ENCODE results near the gene STK38L. TPM values are rescaled to one million over a fixed set of nuclear protein-coding genes. Genes with fewer than 3 reads are reported as not detected.

STK38L gene
- total and polyA plus RNA-seq, 12 donors: 10.2 to 298 (median 21.0) TPM

- TF ChIP-seq CTCF (IDR thresholded peaks at IDR 0.05) (no peak), POLR2A (IDR thresholded peaks at IDR 0.05) (no peak)
- no peaks in the 10 kb centered on the region for H3K4me1 ChIP-seq (replicated peaks in 1 of 2)
- H3K36me3 ChIP-seq (replicated peaks in 1 of 2): no peaks in the 10 kb centered on the region
- H3K4me3 ChIP-seq: no peak overlapping the region
- 59 to 79% (median 70%) methylated on average over 6 of the region's 6 CpGs for whole genome bisulfite sequencing, 4 donors
- H3K27me3 ChIP-seq: no peaks in the 10 kb centered on the region
- intact Hi-C loops (cut with DNase I): no loop called here
- no peak for DNase-seq
- H3K9me3 ChIP-seq (replicated peaks in 1 of 3): no peaks in the 10 kb centered on the region
- peak overlapping the region in 2 of 5 donors; percentile 38 to 48 for H3K27ac ChIP-seq
Measured at GRCh38 chr12:27237790-27238771, 6.0 kb upstream of the STK38L start.

- no peak for DNase-seq
- H3K4me3 ChIP-seq: no peak overlapping the region
- H3K27me3 ChIP-seq: no peaks in the 10 kb centered on the region
- H3K9me3 ChIP-seq (replicated peaks in 1 of 3): no peaks in the 10 kb centered on the region
- no peaks in the 10 kb centered on the region for H3K36me3 ChIP-seq (replicated peaks in 1 of 2)
- no peak for TF ChIP-seq POLR2A (IDR thresholded peaks at IDR 0.05)
- no peak for TF ChIP-seq CTCF (IDR thresholded peaks at IDR 0.05)
- intact Hi-C loops (cut with DNase I): no loop called here
- H3K4me1 ChIP-seq (replicated peaks in 1 of 2): peaks cover 11 to 23% of the 10 kb centered on the region in 2 donors
- H3K27ac ChIP-seq: no peak overlapping the region
- 90 to 96% (median 94%) methylated on average over 4 of the region's 4 CpGs for WGBS, 4 donors
Measured at GRCh38 chr12:27243006-27243405, 1.1 kb upstream of the STK38L start.

GRCh38 chr12:27244689-27245488 lies 803 bp downstream of the STK38L start:
- 9 to 12% (median 11%) methylated on average over 18 of the region's 18 CpGs for WGBS, 4 donors
- Histone ChIP-seq H3K4me1 (replicated peaks in 1 of 2) (peaks cover 11 to 23% of the 10 kb centered on the region in 2 donors), H3K36me3 (replicated peaks in 1 of 2) (no peaks in the 10 kb centered on the region), H3K9me3 (replicated peaks in 1 of 3) (no peaks in the 10 kb centered on the region), H3K27ac (peak overlapping the region; percentile 17 to 87 (median 78)), H3K4me3 (peak overlapping the region; percentile 63 to 82 (median 68)), H3K27me3 (no peaks in the 10 kb centered on the region)
- TF ChIP-seq POLR2A (IDR thresholded peaks at IDR 0.05) (no peak), CTCF (IDR thresholded peaks at IDR 0.05) (no peak)
- no peak for DNase-seq
- intact Hi-C loops (cut with DNase I): loop anchor here in 1 of 2 donors (5.0 kb wide), 1 partner anchor 57 kb away; no protein-coding TSS in a partner anchor

- Histone ChIP-seq H3K4me1 (replicated peaks in 1 of 2) (peaks cover 11 to 33% of the 10 kb centered on the region in 2 donors), H3K27ac (no peak overlapping the region), H3K4me3 (peak overlapping the region in 1 of 4 donors; percentile 71), H3K36me3 (replicated peaks in 1 of 2) (no peaks in the 10 kb centered on the region), H3K9me3 (replicated peaks in 1 of 3) (no peaks in the 10 kb centered on the region), H3K27me3 (no peaks in the 10 kb centered on the region)
- no peak for DNase-seq
- TF ChIP-seq POLR2A (IDR thresholded peaks at IDR 0.05) (no peak), CTCF (IDR thresholded peaks at IDR 0.05) (no peak)
- WGBS, 4 donors: 84 to 97% (median 94%) methylated on average over 2 of the region's 2 CpGs
- intact Hi-C loops (cut with DNase I): loop anchor here in 1 of 2 donors (5.0 kb wide), 1 partner anchor 56 kb away; no protein-coding TSS in a partner anchor
Measured at GRCh38 chr12:27246141-27246540, 2.1 kb downstream of the STK38L start.

Data from adrenal gland (tissue), 12 donors.